ENCODE measurements around the gene LRIG2. TPM values are rescaled to one million over a fixed set of nuclear protein-coding genes. Genes with fewer than 3 reads are reported as not detected.

Gene LRIG2
- total RNA-seq, 1 donor = 17.4 TPM

- Histone ChIP-seq H3K79me2 (ENCODE audit: insufficient read depth, low read length) (no peaks in the 10 kb centered on the region), H3K9me3 (ENCODE audit: low read depth, low read length) (no peaks in the 10 kb centered on the region), H2AFZ (ENCODE audit: low read length) (no peak overlapping the region), H3K27me3 (ENCODE audit: insufficient read depth, low read length) (no peaks in the 10 kb centered on the region), H3K4me1 (ENCODE audit: insufficient read depth, low read length) (no peaks in the 10 kb centered on the region), H3K4me2 (ENCODE audit: insufficient read depth, low read length) (no peak overlapping the region), H3K27ac (ENCODE audit: low read depth, low read length) (no peak overlapping the region), H3K36me3 (ENCODE audit: insufficient read depth, low read length) (no peaks in the 10 kb centered on the region), H4K20me1 (ENCODE audit: insufficient read depth, low read length) (no peaks in the 10 kb centered on the region), H3K4me3 (ENCODE audit: insufficient read depth, low read length) (no peak overlapping the region)
- no peak for TF ChIP-seq CTCF (IDR thresholded peaks at IDR 0.05; ENCODE audit: extremely low read depth, low read depth, low read length)
- no peak for DNase-seq (ENCODE audit: insufficient read length, low spot score, missing footprints)
Measured at GRCh38 chr1:113168946-113169345, 95.9 kb downstream of the LRIG2 start.

- H4K20me1 ChIP-seq (ENCODE audit: insufficient read depth, low read length) = no peaks in the 10 kb centered on the region
- no peak overlapping the region for H3K27ac ChIP-seq (ENCODE audit: low read depth, low read length)
- TF ChIP-seq CTCF (IDR thresholded peaks at IDR 0.05; ENCODE audit: extremely low read depth, low read depth, low read length) = no peak
- no peak overlapping the region for H2AFZ ChIP-seq (ENCODE audit: low read length)
- no peaks in the 10 kb centered on the region for H3K79me2 ChIP-seq (ENCODE audit: insufficient read depth, low read length)
- no peak for DNase-seq (ENCODE audit: insufficient read length, low spot score, missing footprints)
- H3K4me1 ChIP-seq (ENCODE audit: insufficient read depth, low read length) = no peaks in the 10 kb centered on the region
- no peak overlapping the region for H3K4me3 ChIP-seq (ENCODE audit: insufficient read depth, low read length)
- H3K9me3 ChIP-seq (ENCODE audit: low read depth, low read length) = no peaks in the 10 kb centered on the region
- no peaks in the 10 kb centered on the region for H3K27me3 ChIP-seq (ENCODE audit: insufficient read depth, low read length)
- no peaks in the 10 kb centered on the region for H3K36me3 ChIP-seq (ENCODE audit: insufficient read depth, low read length)
- no peak overlapping the region for H3K4me2 ChIP-seq (ENCODE audit: insufficient read depth, low read length)
Measured at GRCh38 chr1:113169591-113169990, 96.6 kb downstream of the LRIG2 start.

GRCh38 chr1:113170519-113170918 lies 97.5 kb downstream of the LRIG2 start:
- Histone ChIP-seq H3K79me2 (ENCODE audit: insufficient read depth, low read length) (no peaks in the 10 kb centered on the region), H3K4me2 (ENCODE audit: insufficient read depth, low read length) (no peak overlapping the region), H3K4me1 (ENCODE audit: insufficient read depth, low read length) (no peaks in the 10 kb centered on the region), H3K36me3 (ENCODE audit: insufficient read depth, low read length) (no peaks in the 10 kb centered on the region), H3K27ac (ENCODE audit: low read depth, low read length) (no peak overlapping the region), H2AFZ (ENCODE audit: low read length) (no peak overlapping the region), H3K4me3 (ENCODE audit: insufficient read depth, low read length) (no peak overlapping the region), H3K9me3 (ENCODE audit: low read depth, low read length) (no peaks in the 10 kb centered on the region), H4K20me1 (ENCODE audit: insufficient read depth, low read length) (no peaks in the 10 kb centered on the region), H3K27me3 (ENCODE audit: insufficient read depth, low read length) (no peaks in the 10 kb centered on the region)
- no peak for TF ChIP-seq CTCF (IDR thresholded peaks at IDR 0.05; ENCODE audit: extremely low read depth, low read depth, low read length)
- DNase-seq (ENCODE audit: insufficient read length, low spot score, missing footprints) = no peak

- Histone ChIP-seq H3K27me3 (ENCODE audit: insufficient read depth, low read length) (peaks cover 14% of the 10 kb centered on the region), H3K4me3 (ENCODE audit: insufficient read depth, low read length) (no peak overlapping the region), H3K27ac (ENCODE audit: low read depth, low read length) (no peak overlapping the region), H4K20me1 (ENCODE audit: insufficient read depth, low read length) (no peaks in the 10 kb centered on the region), H3K9me3 (ENCODE audit: low read depth, low read length) (no peaks in the 10 kb centered on the region), H3K79me2 (ENCODE audit: insufficient read depth, low read length) (no peaks in the 10 kb centered on the region), H3K4me2 (ENCODE audit: insufficient read depth, low read length) (no peak overlapping the region), H3K4me1 (ENCODE audit: insufficient read depth, low read length) (no peaks in the 10 kb centered on the region), H3K36me3 (ENCODE audit: insufficient read depth, low read length) (no peaks in the 10 kb centered on the region), H2AFZ (ENCODE audit: low read length) (no peak overlapping the region)
- no peak for TF ChIP-seq CTCF (IDR thresholded peaks at IDR 0.05; ENCODE audit: extremely low read depth, low read depth, low read length)
- DNase-seq (ENCODE audit: insufficient read length, low spot score, missing footprints) = no peak
Measured at GRCh38 chr1:113178106-113178505, 105.1 kb downstream of the LRIG2 start.
